Ovary (tissue), 9 donors: ENCODE measurements around the gene TBC1D1. TPM values are rescaled to one million over a fixed set of nuclear protein-coding genes. Genes with fewer than 3 reads are reported as not detected.

Source experiments
- DNase-seq, 5 donors: peaks; one replicate each; pipeline ENCODE4 v3.0.0-alpha.2; 2019 to 2020
- H3K27ac ChIP-seq, 2 donors: fragments of 200-600 bp; one replicate each; pipeline versions ENCODE4 v1.5.1 to v1.8.0; 2019 to 2022
- H3K27me3 ChIP-seq: fragments of 200-600 bp; one replicate; pipeline ENCODE4 v1.8.0; 2022
- H3K36me3 ChIP-seq: fragments of 200-600 bp; sonication (generic); one replicate; pipeline ENCODE4 v1.5.1; 2019
- H3K4me1 ChIP-seq: one replicate; pipeline ENCODE4 v1.8.1; 2013; ENCODE audit warnings: mild to moderate bottlenecking, moderate library complexity; ENCODE audit not compliant: insufficient read depth
- H3K4me3 ChIP-seq: fragments of 200-600 bp; sonication (generic); one replicate; pipeline ENCODE4 v1.5.1; 2017
- H3K9me3 ChIP-seq, 2 donors: fragments of 200-600 bp in 1 of 2; sonication (generic) in 1 of 2; one replicate each; pipeline versions ENCODE4 v1.5.1 to v1.8.1; 2013 to 2019; ENCODE audit warnings: mild to moderate bottlenecking in 1 of 2, moderate library complexity in 1 of 2
- CTCF ChIP-seq, 3 donors: fragments of 450-650 bp in 2 of 3; fragments of 200-600 bp in 1 of 3; IDR thresholded peaks; one replicate each; pipeline versions ENCODE4 v1.5.1 to v1.8.0; 2016 to 2022; ENCODE audit warnings: antibody characterized with exemption in 3 of 3, mild to moderate bottlenecking in 1 of 3
- EP300 ChIP-seq: sonication (generic); formaldehyde crosslinking; IDR thresholded peaks from one replicate; pipeline ENCODE4 v1.6.1; 2017; ENCODE audit warnings: antibody characterized with exemption
- POLR2A ChIP-seq: fragments of 450-650 bp; IDR thresholded peaks from one replicate; pipeline ENCODE4 v1.6.1; 2017; ENCODE audit warnings: antibody characterized with exemption, mild to moderate bottlenecking, moderate library complexity
- WGBS, 3 donors: extraction: QIAGEN DNeasy Blood & Tissue Kit in 1 of 3; methylation state at CpG; one replicate each; pipeline versions ENCODE4 v1.1.5 to v1.1.7; 2013 to 2017; 5-methylcytosine and 5-hydroxymethylcytosine counted together
- intact Hi-C, 4 donors: fragments of 100-400 bp; cut with DNase I; formaldehyde crosslinking; loops; one replicate each; pipeline versions ENCODE4 v1.11.0 to v1.15.1; 2022 to 2023
- polyA plus RNA-seq, 2 donors: library from polyadenylated mRNA; stranded (reverse); fragments of 200-250 nt in 1 of 2; fragments of 350-450 nt in 1 of 2; fragmentation: Illumina TruSeq in 1 of 2; extraction: RNeasy Lipid Tissue Mini Kit (QIAGEN cat#74804) in 1 of 2; gene quantifications; one replicate each; pipeline ENCODE4 v1.2.3, GENCODE V29; 2013 to 2014
- total RNA-seq, 7 donors: library from RNA; depleted of rRNA in 2 of 7; stranded (reverse); fragments of >200 nt in 2 of 7; fragmentation: NEBNext Ultra II Directional in 3 of 7; extraction: Animal tissue kit (Norgen Biotek cat#: 25700) in 3 of 7; gene quantifications; one replicate each; pipeline versions ENCODE4 v1.1.0 to v1.2.4, GENCODE V29; 2016 to 2023
- donor health status: DM: no; HTN: no; CAD: no; lungs with moderate emphysema.
- donor health status: DM: no; HTN: no; CAD: no.
- donor health status: Bipolar disorder and iron deficiency.
- donor health status: DM: yes; HTN: yes; CAD: no.
- donor health status: DM: no; HTN: no; CAD: no.
- donor health status: DM: yes; HTN: yes; CAD: no.

TBC1D1 gene
- total and polyA plus RNA-seq, 9 donors = 39.5 to 104 (median 63.9) TPM

GRCh38 chr4:38086849-38087226 is 196.0 kb downstream of the TBC1D1 start:
- DNase-seq = no peak
- peak overlapping the region in 1 of 2 donors; percentile 59 for H3K27ac ChIP-seq
- TF ChIP-seq POLR2A = no peak
- no peak for TF ChIP-seq CTCF (IDR thresholded peaks at IDR 0.05)
- no peak for TF ChIP-seq EP300
- intact Hi-C loops = no loop called here
- no peaks in the 10 kb centered on the region for H3K36me3 ChIP-seq
- no peaks in the 10 kb centered on the region for H3K27me3 ChIP-seq
- no peaks in the 10 kb centered on the region for H3K9me3 ChIP-seq
- H3K4me1 ChIP-seq = peaks cover 29% of the 10 kb centered on the region
- 28 to 42% (median 42%) methylated on average over 2 of the region's 2 CpGs for WGBS, 3 donors
- no peak overlapping the region for H3K4me3 ChIP-seq

DNA sequence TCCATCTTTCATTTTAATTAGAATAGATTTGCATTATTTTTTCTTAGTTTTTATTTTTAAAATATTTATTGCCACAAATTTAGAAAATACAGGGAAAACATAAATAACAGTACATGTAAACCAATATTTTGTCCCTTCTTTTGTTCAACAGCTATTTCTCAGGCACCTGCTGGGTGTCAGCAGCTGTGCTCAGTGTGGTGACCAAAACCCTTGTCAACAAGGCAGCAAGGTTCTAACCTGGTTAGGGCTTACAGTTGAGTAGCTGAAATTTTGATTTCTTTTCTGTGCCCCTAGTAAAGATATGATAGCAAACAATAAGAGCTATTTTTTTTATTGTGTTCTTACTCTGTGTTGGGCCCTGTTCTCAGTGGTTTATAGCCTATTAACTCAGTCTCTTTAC is 197.4 kb downstream of the TBC1D1 start:
- Histone ChIP-seq H3K27ac (peak overlapping the region in 1 of 2 donors; percentile 13), H3K4me1 (peaks cover 20% of the 10 kb centered on the region)

GRCh38 chr4:38089961-38090360 is 199.1 kb downstream of the TBC1D1 start:
- Histone ChIP-seq H3K36me3 (no peaks in the 10 kb centered on the region), H3K9me3 (no peaks in the 10 kb centered on the region), H3K27ac (no peak overlapping the region), H3K4me1 (peaks cover 21% of the 10 kb centered on the region), H3K4me3 (no peak overlapping the region), H3K27me3 (no peaks in the 10 kb centered on the region)
- intact Hi-C loops = no loop called here
- TF ChIP-seq EP300 = no peak
- no peak for TF ChIP-seq POLR2A
- TF ChIP-seq CTCF (IDR thresholded peaks at IDR 0.05) = no peak
- WGBS, 3 donors = 73 to 82% (median 74%) methylated on average over 4 of the region's 4 CpGs
- no peak for DNase-seq

More for the DNA sequence above, 197.4 kb downstream of the TBC1D1 start:
- Histone ChIP-seq H3K36me3 (no peaks in the 10 kb centered on the region), H3K4me3 (no peak overlapping the region), H3K9me3 (no peaks in the 10 kb centered on the region), H3K27me3 (no peaks in the 10 kb centered on the region)
- TF ChIP-seq POLR2A (no peak), EP300 (no peak), CTCF (IDR thresholded peaks at IDR 0.05) (no peak)
- DNase-seq = no peak
- intact Hi-C loops = no loop called here

DNA sequence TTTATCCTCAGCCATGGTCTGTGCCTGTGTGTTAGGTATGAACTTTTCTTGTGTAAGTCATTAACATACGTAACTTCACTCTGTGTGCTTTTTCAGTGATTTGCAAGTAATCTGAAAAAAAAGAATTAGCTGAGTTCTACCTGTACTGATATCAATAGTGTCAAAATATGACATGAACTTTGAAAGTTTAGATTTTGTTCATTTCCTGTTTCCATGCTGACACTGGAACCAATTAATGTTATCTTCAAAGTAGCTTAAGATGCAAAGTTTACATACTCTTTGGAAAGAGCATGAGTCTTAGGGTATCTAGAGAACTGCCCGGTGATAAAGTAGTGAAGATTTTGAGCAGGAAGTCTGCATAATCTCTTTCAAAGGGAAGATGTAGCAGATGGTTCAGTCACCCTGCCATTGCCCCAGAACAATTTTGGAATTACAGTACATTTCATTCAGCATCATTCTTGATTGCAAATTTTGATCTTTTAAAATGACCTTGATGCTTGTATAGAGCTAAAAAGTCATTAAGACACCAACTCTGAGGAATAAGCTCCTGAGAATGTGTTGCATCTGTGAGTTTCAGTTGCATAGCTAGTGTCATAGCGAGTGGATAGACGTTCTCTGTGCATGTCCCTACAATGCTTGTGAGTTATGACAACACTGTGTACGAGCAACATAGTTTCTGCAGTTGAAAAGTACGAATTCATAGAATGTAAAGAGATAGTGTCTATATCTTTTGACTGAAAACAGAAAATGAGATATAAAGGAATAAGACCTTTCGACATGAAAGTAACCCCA is 199.8 kb downstream of the TBC1D1 start:
- Histone ChIP-seq H3K27me3 (no peaks in the 10 kb centered on the region), H3K4me3 (no peak overlapping the region), H3K4me1 (peaks cover 19% of the 10 kb centered on the region), H3K9me3 (no peaks in the 10 kb centered on the region), H3K27ac (no peak overlapping the region), H3K36me3 (no peaks in the 10 kb centered on the region)
- no peak for TF ChIP-seq POLR2A
- no peak for TF ChIP-seq EP300
- no peak for TF ChIP-seq CTCF (IDR thresholded peaks at IDR 0.05)
- intact Hi-C loops = no loop called here
- 84 to 92% (median 90%) methylated on average over 7 of the region's 7 CpGs for WGBS, 3 donors
- DNase-seq = no peak
